Central memory CD4-positive, alpha-beta T cell (primary cell): ENCODE data around the gene RAMP3.

Experiments
- DNase-seq: peaks from one replicate; pipeline ENCODE4 v3.0.0; 2022

RAMP3 gene

GRCh38 chr7:45223728-45224630 is 66.4 kb downstream of the RAMP3 start:
- DNase-seq: no peak

GRCh38 chr7:45224832-45225231 is 67.2 kb downstream of the RAMP3 start:
- DNase-seq: no peak

- no peak for DNase-seq
Measured at GRCh38 chr7:45225311-45225947, 67.8 kb downstream of the RAMP3 start.

GRCh38 chr7:45225948-45226335 is 68.4 kb downstream of the RAMP3 start:
- DNase-seq: no peak

DNA sequence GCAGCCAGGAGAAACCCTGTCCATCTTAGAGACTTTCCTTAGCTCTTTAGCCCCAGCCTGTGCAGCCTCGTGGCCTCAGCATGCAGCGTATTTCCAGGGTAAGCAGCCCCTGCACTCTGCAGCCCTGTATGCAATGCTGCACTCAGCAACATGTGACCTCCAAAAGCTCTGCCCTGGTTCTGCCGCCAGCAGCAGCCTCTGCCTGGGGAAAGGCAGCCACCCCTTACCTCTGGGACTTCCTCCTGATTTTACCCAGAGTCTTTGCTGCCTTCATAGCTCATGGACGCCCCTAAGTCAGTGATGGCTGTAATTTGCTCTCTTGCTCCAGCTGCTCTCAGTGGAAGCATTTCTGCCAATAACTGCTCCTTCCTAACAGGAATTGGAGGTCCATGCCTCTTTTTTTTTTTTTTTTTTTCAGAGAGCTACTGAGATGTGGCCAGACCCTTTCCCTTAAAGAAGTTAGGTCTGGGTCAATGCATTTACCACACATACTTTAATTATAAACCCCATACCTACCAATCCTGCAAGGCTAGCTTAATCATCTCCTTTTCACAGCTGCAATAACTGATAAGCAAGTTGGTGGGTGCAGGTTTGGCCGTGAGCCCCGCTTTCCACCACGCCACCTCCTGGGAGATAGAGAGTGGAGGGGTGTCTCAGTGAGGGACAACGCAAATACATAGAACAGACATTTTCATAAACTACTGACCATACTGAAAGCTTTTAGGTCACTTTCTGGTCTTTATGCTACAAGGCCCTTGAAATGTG is 71.7 kb downstream of the RAMP3 start:
- DNase-seq: no peak

DNA sequence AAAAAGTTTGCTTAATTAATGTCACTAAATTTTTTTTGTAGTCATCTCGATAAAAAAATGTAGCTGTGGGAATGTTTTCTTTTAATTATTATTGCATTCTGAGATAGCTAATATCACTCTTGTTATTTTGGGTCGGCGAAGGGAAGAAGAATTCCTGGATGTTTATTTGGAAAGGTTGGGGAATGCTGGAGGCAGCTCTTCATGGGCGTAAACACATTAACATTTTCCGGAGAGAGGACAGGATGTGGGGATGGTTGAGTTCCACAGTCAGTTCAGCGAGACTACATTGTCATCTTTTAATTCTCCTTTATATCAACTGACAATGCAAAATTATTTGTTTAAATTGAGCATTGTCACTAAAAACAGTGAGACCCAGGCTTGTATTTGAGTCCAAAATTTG is 72.5 kb downstream of the RAMP3 start:
- no peak for DNase-seq

GRCh38 chr7:45230611-45231165 is 73.1 kb downstream of the RAMP3 start:
- no peak for DNase-seq

DNA sequence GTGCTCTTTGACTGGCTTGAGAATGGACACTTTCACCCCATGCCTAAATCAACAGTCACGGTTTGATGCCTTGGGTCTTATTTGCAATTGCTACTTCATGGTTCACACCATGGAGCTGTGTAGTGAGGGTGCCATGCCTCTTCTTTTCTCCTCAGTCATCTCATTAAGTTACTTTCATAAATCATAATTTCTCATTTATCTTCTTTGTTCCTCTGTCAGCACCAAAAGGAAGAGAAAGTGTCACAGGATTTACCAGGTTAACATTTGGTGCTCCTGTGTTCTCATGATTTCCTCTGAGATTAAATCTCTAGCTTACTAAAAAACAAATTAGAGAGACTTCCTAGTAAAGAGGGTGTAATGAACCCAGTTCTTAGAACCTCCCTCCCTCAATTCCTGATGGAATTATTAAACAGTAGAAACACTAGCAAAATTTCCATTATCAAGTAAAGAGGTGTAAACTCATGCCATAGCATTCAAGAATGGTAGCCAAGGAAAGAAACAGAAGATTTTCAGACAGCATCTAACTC is 75.7 kb downstream of the RAMP3 start:
- no peak for DNase-seq
